ENCODE results near the gene STXBP6.
"Not testable (repeated sequence)": the region's sequence is repeated elsewhere in the genome, so short reads cannot be mapped to it uniquely, and the experiment has no call there.

Gene STXBP6

DNA sequence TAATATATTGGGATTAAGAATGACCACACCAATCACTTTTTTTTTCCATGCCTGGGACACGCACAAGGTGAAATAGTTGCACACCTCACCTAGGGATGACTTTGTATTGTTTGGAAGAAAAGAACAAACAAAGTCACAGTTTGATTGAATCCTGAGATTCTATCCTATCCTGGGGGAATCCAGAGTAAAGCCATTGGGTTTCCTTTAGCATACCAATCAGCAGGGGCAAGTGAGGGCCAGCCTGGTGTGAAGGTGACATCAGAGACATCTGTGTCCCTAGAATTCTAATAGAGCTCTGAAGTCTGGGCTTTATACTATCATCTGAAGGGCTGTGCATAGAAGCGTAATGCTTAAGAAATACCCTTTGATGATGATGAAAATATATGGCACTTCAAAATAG, 199.9 kb downstream of the STXBP6 start:
- DNase-seq = no peak

DNA sequence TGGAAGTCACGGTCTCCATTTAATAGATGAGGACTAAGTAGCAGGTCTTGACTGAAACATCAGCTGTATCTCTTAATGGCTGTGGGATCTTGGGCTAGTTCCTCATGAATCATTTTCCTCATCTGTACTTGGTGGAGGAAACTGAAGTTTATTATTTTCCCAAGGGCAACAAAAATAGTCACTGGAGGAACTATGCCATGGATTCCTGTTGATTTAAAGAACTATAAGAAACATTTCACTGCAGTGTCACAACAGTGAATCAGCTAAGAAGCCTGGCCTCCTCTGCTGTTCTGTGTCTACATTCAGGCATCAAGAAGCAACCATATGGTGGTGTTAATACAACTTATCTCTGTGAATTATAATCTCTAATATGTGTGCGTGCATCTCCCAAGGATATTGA, 200.5 kb downstream of the STXBP6 start:
- DNase-seq = no peak

DNA sequence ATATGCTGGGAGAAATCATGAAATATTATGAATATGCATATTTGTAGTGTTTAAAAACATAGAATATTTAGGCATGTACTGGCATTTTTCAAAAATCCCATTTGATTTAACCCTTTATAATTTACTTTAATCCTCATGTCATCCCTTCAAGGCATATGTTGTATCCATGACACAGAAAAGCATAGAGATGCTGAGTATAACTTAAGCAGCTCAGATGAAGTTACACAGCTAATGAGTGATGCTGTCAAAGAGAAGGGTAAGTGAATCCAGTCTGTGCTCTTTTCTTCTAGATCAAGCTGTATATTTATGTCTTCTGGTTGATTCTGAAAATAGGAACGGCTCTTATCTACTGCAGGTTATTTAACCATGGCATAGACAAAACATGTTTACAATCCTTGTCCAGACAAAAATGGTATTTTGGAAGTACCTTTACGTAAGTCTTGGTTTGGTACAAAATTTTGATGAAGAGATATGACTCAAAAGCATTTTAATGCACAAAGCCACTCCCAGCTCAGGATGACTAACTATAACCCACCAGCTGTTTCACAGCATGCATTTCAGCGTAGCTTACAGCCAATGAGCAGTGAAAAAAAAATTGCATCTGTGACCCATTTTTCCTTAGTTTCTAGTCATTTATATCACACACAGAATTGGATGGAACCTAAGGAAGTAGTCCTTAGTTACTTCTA, 201.7 kb downstream of the STXBP6 start:
- no peak for DNase-seq

DNA sequence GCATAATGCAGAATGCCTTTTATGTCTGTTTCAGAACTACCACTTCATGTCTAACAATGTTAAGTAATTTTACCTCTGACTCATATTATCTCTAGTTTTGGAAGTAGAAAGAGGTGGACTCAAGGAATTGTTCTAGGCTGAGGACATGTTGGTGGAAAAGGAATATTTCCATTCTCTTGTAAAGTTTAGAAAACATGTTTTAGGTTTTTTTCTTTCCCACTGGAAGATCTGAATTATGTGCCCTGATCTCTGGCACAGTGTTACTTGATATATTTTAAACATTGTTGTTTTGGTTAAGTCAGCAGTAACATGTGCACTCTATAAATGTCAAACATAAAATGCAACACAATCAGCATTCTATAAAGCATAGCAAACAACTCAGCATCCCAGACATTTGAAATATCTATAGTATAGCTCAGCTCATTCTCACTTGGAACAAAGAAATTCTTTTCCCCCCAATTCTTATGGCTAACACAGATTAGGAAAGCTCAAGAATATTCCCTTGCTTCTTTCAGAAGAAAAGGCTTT, 202.3 kb downstream of the STXBP6 start:
- no peak for DNase-seq

DNA sequence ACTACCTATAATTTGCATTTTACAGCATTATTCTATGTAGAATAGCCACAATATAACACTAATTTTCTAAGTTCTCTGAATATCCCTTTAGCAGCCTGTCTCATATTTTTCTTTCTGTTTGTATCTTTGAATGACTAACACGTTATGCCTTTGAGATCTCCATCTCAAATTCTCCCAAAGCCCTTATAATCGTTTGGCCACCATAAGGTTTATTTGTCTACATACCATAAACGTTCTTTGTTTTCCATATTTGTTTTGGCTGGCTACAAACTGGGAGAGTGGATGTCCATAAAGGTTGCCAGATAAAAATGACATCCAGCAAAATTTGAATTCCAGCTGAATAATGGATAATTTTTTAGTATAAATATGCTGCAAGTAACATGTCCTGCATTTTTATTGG, 203.7 kb downstream of the STXBP6 start:
- no peak for DNase-seq

DNA sequence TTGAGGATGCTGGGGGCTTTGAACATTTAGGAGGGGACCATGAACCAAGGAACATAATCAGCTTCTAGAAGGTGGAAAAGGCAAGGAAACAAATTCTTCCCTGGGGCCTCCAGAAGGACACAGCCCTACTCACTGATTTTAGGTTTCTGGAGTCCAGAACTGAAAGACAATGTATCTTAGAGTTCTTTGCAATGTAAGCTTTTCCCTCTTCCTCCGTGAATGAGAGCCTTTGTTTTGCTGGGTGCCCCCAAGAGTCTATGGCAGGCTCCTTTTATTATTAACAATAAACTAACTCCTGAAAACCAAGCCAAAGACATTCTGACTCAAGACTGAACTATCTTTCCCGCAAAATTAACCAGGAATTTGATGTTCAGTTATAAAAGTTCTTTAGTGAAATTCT, 204.1 kb downstream of the STXBP6 start:
- DNase-seq = no peak

DNA sequence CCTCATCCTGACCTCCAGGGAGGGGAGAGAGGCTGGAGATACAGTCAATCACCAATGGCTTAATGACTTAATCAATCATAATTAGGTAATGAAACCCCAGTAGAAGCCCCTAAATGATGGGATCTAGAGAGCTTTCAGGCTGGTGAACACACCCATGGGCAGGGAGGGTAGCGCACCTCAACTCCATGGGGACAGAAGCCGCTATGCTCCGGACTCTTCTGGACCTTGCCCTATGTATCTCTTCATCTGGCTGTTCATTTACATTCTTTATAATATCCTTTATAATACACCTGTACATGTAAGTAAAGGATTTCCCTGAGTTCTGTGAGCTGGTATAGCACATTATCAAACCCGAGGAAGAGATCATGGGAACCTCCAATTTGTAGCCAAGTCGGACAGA, 205.9 kb downstream of the STXBP6 start:
- DNase-seq = no peak

DNA sequence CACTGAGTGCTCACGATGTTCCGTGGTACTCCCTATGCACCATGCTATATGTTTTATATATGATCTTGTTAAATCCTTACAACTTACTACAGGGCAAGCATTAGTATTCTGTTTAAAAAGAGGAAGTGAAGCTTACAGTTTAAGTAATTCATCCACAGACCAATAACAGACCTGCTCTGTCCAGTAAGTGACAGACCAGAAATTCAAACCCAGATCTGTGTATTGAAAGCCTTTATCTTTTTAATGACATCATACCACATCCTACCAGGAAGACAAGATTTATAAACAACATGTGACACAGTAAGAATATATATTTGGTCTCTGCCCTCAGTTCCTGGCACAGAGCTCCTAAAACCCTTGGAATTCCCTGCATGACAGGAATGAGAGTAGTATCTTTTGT, 206.5 kb downstream of the STXBP6 start:
- DNase-seq = peak in 1 of 2 experiments; percentile 3

DNA sequence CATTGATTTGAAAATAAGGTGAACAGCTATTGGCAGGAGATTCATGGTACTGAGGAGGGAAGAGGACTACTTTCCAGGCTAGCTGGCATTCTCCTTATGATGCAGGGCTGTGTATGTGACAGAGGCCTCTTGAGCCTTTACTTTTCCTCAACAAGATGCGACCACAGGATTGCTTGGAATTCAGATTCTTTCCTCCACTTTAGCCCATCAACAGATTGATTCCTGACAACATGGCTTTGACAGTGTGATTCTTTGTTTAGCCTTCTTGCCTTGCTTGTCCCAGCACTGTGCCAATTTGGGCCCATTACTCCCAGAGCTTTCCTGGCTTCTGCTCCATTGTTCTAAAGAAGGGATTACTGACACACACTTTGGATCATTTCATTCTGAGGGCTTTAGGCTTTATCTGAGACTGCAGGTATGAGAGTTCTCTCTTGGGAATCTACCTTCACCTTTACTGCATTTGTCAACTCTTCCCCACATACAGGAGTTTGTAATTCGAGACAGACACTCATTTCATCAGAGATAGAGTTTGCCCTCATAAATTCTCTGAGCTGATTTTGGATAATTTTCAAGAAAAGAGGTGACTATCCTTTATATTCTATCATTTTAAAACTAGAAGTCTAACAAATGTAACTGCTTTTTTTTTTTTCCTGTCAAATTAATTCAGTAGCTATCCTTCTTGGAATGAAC, 209.6 kb downstream of the STXBP6 start:
- no peak for DNase-seq

DNA sequence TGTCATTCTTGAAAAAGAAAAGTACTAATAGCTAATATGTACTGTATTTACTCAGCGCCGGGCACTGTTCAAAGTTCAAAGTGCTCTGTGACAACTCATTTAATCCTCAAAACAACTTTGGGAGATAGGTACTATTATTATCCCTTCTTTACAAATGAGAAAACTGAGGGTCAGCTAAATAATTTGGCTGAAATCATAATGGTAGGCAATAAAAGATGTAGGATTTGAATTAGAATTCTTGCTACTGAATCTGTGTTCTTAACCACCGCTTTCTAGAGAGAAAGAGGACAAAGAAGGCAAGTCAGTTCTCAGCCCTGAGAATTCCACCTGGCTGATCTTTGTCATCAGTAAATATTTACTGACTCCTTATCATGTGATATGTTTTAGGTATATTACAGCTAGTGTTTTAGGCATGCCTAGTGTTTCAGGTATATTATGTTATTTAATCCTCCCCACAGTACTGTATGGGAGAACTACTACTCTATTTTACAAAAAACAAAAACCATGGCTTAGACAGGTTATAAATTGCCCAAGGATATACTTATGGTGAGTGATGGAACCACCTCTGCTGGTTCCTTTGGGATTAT, 210.2 kb downstream of the STXBP6 start:
- DNase-seq = no peak

DNA sequence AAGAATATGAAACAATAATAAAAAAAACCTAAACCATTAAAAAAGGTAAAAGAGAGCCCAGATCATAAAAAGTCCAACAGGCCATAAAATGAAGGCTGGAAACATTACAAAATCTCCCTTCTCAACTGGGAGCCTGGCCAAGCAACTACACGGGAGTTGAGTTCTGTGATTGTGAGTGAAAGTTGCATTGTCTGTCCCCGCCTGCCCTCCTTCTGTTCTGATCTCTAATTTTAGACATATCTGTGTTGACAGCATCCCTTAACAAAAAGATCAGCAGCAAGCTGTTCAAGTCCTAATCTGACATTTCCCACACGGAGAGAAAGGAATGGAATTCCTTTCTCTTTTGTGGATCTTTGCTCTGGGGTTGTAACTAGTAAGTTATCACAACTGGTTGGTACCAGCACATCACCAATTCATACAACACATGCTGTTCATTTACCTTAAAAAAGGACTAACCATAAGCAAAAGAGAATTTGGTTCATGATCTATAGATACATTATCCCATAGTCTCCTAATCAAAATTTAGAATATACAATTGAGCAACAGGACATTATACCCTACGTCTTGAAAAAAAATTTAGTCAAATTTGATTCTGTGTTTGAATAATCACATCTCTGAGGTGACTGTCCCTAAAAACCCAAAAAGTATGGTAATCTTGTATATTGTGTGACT, 210.9 kb downstream of the STXBP6 start:
- no peak for DNase-seq

DNA sequence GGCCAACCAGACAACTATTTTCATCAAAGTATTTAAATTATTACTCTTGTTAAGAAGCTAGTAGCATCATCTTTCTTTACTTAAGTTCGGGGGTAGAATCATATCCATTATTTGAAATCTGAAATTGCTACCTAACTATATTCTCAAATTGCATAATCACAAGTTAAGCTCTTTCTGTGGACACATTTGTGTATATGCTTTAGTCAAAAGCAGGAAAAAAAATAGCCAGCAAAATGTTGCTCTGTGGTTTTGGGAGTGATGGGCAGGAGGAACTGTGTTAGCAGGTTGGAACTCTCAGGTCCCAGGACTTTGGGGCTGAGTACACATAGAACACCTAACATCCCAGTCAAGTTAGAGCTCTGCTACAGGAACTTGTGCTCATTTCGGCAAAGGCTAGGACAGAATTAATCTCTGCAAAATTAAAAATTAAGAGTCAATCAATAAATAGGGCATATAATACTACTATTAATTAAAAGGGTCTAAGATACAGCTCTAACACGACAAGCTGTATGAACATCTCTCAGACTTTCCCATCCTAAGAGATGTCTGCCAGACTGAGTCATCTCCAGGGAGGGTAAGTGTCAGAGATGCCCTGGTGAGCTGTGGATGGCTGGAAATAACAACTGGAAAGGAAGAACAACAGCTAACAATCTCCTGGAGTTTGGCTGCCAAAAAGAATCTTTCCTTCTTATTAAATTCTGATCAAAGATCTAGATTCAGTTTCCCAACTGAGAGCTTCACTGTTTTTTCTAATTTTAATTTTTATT, 212.5 kb downstream of the STXBP6 start:
- DNase-seq = no peak

DNA sequence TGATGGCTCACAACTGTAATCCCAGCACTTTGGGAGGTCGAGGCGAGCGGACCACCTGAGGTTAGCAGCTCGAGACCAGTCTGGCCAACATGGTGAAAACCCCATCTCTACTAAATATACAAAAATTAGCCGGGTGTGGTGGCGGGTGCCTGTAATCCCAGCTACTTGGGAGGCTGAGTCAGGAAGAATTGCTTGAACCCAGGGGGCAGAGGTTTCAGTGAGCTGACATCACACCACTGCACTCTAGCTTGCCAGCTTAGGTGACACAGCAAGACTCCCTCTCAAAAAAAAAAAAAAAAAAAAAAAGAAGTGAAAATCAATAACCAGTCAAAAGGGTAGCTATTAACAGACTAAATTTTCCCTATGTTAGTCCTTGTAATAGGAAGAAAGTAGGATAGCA, 213.6 kb downstream of the STXBP6 start:
- not testable (repeated sequence) for DNase-seq

DNA sequence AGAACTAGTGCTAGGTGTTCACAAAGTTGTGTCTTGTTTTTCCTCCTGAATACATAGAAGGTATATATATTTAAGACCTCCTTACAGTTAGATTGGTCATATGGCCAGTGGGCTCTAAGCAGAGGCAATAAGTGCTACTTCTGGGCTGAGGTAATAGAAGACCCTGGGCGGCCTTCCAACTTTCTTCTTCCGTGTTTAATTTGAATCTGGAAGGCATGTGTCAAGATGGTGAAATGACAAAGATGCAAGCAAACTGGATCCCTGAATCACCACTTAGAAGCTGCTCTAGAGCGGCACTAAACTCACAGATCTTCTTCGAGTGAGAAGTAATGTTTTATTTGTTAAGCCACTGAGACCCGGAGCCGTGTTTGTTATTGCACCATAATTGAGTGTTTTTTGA, 215.0 kb downstream of the STXBP6 start:
- DNase-seq = no peak

DNA sequence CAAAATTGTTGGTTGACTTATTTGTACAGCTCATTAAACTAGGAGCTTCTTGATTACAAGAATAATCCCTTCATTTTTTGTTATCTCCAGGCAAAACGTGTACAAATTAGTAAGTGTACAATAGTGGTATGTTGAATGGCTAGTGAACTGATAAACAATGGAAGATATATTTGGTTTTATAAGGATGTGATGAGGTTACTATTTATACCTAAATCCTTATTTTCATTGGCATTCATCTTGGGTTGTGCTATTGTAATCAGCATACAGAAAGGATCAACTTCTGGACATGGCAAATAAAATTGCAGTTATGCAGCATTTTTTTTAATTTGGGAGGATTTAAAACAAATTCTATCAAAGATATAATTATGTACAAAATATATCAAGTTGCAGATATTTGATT, 216.6 kb downstream of the STXBP6 start:
- DNase-seq = no peak

DNA sequence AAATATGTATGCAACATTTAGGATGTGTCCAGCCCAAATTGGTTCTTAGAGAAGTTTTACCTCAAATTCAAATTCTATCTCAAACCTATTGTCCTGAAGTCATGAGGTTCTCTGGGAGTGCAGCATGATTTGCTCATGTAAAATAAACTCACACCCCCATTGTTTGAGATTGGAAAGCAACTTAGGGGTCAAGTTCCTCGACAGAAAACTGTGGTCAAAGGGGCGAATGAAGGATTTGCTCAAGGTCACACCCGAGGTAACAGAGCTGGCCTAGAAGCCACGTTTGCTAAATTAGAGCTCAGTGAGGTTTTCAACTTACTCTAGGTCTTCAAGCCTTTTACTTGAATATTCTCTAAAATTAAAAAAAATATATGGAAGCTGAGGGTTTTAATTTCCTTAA, 218.3 kb downstream of the STXBP6 start:
- no peak for DNase-seq

DNA sequence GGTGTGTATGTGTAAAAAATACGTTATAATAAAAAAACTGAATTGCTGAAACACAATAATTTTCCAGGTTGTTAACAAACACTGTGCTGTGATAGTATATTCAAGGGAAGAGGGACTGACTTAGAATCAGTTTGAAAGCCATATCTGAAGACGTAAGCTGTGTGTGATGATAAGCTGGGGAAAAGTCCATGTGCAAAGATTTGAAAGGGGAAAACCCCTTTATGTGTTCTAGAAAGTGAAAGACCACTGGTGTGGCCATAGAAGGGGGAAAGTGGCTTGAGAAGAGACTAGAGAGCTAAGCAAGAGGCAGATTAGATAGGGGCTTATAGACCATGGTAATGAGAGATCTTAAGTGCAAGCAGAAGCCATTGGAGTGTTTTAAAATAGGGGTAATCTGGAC, 220.1 kb downstream of the STXBP6 start:
- DNase-seq = no peak

DNA sequence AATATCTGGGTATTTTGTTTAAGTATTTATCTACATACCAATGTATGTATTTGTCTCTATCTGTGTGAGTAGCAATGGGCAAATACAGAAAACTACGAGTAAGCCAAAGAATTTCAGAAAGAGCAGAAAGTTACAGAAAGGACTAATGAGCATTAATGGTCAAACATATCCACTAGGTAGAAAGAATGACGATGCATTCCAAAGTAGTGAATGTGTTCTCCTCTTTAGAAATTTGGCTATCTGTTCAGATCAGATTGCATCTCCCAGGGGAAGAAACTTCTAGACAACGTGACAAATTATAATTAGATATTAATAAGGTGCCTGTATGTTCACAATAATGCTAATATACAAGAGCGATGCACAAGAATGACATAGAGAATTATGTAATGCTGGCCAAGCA, 221.5 kb downstream of the STXBP6 start:
- DNase-seq = no peak

DNA sequence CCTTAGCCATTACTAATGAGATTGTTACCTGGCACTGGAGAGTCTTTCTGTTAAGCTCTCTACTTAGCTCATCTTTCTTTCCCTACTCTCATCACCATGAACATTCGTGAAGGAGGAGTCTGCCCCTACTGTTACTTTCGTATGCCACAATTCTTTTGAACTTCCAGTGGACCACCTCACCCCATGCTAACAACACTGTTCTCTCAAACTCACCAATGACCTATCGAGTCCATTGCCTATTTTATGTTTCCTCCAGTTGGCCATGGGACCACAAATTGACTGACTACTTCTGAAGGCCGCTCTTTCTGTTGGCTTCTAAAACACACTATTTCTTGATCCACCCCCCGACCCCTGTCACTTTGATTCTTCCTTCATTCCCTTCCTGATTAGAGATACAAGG, 223.6 kb downstream of the STXBP6 start:
- no peak for DNase-seq

DNA sequence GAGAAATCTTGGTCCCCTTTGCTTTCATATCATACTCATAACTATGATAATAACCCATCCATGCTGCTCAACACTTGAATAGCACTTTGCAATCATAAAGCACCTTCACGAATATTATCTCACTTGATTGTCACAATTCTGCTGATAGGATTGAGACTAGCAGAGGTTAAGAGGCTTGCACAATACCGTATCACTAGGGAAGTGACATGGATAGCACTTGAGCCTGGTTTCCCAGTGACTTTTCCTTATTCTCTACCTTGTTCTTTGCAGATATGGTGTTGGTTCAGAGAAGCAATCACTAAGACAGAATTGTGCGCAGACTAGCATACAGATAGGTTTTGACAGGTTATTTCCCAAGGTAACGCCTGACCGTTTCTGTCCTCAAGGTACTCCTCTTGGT, 229.3 kb downstream of the STXBP6 start:
- DNase-seq = no peak

DNA sequence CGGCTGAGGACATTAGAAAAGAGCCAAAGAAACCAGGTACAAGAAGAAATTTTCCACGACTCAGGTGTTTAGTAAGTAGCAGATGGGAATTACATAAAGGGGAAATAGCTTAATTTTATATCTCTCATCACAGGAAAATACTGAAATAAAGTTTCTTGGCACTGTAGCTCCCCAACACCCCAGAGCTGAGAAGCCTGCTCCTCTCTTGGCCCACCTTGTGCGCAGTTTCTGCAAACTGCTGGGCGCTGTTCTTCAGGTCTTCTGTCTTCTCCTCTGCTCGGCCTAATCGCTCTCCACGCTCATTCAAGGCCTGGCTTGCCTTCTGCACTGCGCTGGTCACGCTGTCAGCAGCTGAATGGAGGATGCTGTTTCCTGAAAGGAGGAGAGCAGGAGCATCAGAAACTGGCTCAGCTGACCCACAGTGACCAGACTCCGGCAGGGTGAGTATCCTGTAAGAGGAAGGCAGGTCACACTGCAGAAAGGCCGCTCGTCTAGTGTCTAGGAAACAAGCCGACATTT, 231.1 kb downstream of the STXBP6 start:
- no peak for DNase-seq

DNA sequence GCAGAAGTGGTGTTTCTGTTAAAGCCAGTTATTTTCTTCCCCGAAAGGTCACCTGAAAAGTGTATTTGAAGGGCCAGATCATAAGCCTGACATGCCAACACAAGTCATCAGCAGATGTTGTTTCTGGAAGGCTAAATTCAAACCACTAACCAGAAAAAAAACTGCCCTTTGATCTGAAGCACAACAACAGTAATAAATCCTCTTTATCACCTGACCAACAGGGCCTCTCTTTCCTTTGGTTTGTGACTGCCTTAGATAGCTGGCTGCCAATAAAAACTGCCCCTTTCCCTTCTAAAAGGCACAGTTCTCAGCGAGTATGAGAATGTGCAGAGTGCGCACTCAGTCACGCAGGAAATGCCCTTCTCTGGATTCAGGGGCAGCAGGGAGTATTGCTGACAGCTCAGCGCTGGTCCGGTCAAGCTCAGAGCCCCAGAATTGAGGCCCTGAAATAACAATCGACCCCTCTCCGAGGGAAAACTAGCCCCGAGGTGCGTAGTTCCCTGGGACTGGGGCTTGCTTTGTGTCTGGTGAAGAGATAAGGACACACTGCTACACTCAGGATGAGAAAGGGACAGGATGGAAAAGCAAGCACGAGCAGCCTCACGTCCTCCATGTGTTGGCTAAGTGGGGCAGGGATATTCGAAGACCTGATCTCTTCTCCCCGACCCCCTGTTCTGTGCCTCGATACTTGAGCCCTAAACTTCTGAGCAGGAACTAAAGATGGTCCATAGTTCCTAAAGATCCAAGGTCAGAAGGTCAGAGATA, 231.7 kb downstream of the STXBP6 start:
- DNase-seq = no peak

Data from AML-193 (cell line).